Activated T-helper 2 cell treated with anti-CD3 and anti-CD28 coated beads, Interferon-gamma antibody, Interleukin-2, Interleukin-4, amounts not matched to agents 10 μg/mL and 5 μg/mL and 100 μg/mL, durations not matched to agents 14 hours and 24 hours and 36 hours (primary cell): ENCODE data around the gene TNFRSF18. TPM values are rescaled to one million over a fixed set of nuclear protein-coding genes. Genes with fewer than 3 reads are reported as not detected.
A peak's percentile ranks its signal among the peaks of the same experiment; 100 is the strongest.

Experiments
- DNase-seq: peaks from one replicate; pipeline ENCODE4 v3.0.0; 2021; ENCODE audit warnings: low spot score
- H3K27ac Mint-ChIP-seq: one replicate; pipeline ENCODE4 v1.8.0; 2021; ENCODE audit warnings: mixed read lengths
- H3K27me3 Mint-ChIP-seq: one replicate; pipeline ENCODE4 v1.8.0; 2021; ENCODE audit warnings: low read depth, mixed read lengths
- H3K36me3 Mint-ChIP-seq: one replicate; pipeline ENCODE4 v1.8.0; 2021; ENCODE audit warnings: low read depth, mixed read lengths
- H3K4me1 Mint-ChIP-seq: one replicate; pipeline ENCODE4 v1.8.0; 2021; ENCODE audit warnings: low read depth, mixed read lengths
- H3K4me3 Mint-ChIP-seq: one replicate; pipeline ENCODE4 v1.8.0; 2021; ENCODE audit warnings: low read depth, mild to moderate bottlenecking, moderate library complexity, mixed read lengths
- H3K9me3 Mint-ChIP-seq: one replicate; pipeline ENCODE4 v1.8.0; 2021; ENCODE audit warnings: mixed read lengths
- intact Hi-C: fragments of 100-400 bp; cut with micrococcal nuclease; formaldehyde crosslinking; loops from one replicate; pipeline ENCODE4 v1.15.1; 2023
- total RNA-seq: library from RNA; stranded (reverse); gene quantifications from 2 replicates; pipeline ENCODE4 v1.2.3, GENCODE V29; 2022

TNFRSF18 gene
- total RNA-seq, 1 donor from 2014 or later = 219 TPM

- H3K27me3 Mint-ChIP-seq = no peaks in the 10 kb centered on the region
- H3K4me3 Mint-ChIP-seq = no peak overlapping the region
- intact Hi-C loops = no loop called here
- H3K27ac Mint-ChIP-seq = no peak overlapping the region
- peaks cover 19% of the 10 kb centered on the region for H3K36me3 Mint-ChIP-seq
- no peak for DNase-seq
- H3K9me3 Mint-ChIP-seq = no peaks in the 10 kb centered on the region
- peaks cover 9% of the 10 kb centered on the region for H3K4me1 Mint-ChIP-seq
Observed at GRCh38 chr1:1237874-1238701, 31.7 kb upstream of the TNFRSF18 start.

- Mint-ChIP-seq H3K27me3 (no peaks in the 10 kb centered on the region), H3K9me3 (no peaks in the 10 kb centered on the region), H3K4me1 (peaks cover 9% of the 10 kb centered on the region), H3K36me3 (peaks cover 19% of the 10 kb centered on the region), H3K27ac (no peak overlapping the region), H3K4me3 (no peak overlapping the region)
- DNase-seq = no peak
- intact Hi-C loops = no loop called here
Observed at GRCh38 chr1:1236945-1237873, 30.8 kb upstream of the TNFRSF18 start.

GRCh38 chr1:1236176-1236763 is 29.9 kb upstream of the TNFRSF18 start:
- Mint-ChIP-seq H3K27ac (no peak overlapping the region), H3K4me1 (peaks cover 9% of the 10 kb centered on the region), H3K9me3 (no peaks in the 10 kb centered on the region), H3K27me3 (no peaks in the 10 kb centered on the region), H3K36me3 (peaks cover 19% of the 10 kb centered on the region), H3K4me3 (no peak overlapping the region)
- intact Hi-C loops = no loop called here
- DNase-seq = no peak

DNA sequence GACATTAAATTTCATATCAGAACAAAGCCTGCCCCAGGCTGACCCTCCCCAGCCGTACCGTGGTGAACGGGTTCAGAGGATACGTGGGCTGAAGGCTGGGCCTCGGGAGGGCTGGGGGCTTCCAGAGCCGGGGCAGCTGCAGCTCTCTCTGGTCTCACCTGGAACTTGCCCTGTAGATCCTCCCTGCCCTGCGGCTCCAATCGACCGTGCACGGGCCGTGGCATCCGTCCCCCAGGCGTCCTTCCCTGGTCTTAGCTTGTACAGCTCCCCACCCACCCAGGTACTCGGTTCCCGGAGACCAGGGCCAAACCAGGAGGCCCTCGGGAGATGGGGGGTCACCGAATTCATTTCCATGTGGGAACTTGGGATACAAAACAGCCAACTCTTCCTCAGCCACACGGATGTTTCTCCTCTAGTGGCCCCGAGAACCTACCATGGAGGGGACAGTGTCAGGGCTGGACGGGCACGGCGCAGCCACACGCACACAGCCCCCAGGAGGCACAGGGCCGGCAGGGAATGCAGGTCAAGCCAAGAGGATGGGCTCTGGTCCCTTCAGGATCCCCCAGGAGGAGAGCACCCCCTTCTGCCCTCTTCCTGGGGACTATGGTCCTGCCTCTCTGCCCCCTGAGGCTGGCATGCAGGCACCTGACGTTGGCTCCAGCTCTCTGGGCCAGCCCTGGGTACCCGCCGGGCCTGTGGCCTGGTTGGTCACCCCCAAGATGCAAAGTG is 28.8 kb upstream of the TNFRSF18 start:
- Mint-ChIP-seq H3K27ac (no peak overlapping the region), H3K4me3 (no peak overlapping the region), H3K36me3 (peaks cover 28% of the 10 kb centered on the region), H3K4me1 (peaks cover 14% of the 10 kb centered on the region), H3K9me3 (no peaks in the 10 kb centered on the region), H3K27me3 (no peaks in the 10 kb centered on the region)
- intact Hi-C loops = no loop called here
- no peak for DNase-seq

GRCh38 chr1:1234180-1234808 is 27.9 kb upstream of the TNFRSF18 start:
- H3K36me3 Mint-ChIP-seq = peaks cover 37% of the 10 kb centered on the region
- H3K27me3 Mint-ChIP-seq = no peaks in the 10 kb centered on the region
- H3K27ac Mint-ChIP-seq = peak overlapping the region; percentile 49
- H3K9me3 Mint-ChIP-seq = no peaks in the 10 kb centered on the region
- H3K4me1 Mint-ChIP-seq = peaks cover 23% of the 10 kb centered on the region
- DNase-seq = no peak
- H3K4me3 Mint-ChIP-seq = peak overlapping the region; percentile 78
- intact Hi-C loops = loop anchor here (5.0 kb wide), 1 partner anchor 38 kb away; the partner anchor contains the start of gene UBE2J2

GRCh38 chr1:1233567-1233892 is 27.1 kb upstream of the TNFRSF18 start:
- Mint-ChIP-seq H3K36me3 (peaks cover 44% of the 10 kb centered on the region), H3K4me1 (peaks cover 23% of the 10 kb centered on the region), H3K27ac (peak overlapping the region; percentile 79), H3K4me3 (peak overlapping the region; percentile 78), H3K9me3 (no peaks in the 10 kb centered on the region), H3K27me3 (no peaks in the 10 kb centered on the region)
- DNase-seq = no peak
- intact Hi-C loops = loop anchor here (5.0 kb wide), 1 partner anchor 39 kb away; the partner anchor contains the start of gene UBE2J2

DNA sequence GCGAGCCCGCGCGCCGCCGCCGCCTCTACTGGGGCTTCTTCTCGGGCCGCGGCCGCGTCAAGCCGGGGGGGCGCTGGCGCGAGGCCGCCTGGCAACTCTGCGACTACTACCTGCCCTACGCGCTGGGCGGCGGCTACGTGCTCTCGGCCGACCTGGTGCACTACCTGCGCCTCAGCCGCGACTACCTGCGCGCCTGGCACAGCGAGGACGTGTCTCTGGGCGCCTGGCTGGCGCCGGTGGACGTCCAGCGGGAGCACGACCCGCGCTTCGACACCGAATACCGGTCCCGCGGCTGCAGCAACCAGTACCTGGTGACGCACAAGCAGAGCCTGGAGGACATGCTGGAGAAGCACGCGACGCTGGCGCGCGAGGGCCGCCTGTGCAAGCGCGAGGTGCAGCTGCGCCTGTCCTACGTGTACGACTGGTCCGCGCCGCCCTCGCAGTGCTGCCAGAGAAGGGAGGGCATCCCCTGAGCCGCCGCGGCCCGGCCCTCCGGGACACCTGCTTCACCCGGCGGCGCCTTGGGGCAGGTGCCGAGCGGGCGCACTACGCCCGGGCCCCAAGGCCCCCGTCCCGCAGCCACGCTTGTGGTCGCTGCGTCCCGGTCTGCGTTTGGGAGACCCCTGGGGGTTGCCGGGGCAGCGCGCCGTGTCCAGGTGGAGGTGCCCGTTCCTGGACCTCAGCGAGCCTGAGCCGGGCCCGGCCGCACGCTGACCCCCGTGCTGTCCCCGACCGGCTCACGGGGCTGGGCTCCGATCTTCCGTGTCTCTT is 26.6 kb upstream of the TNFRSF18 start:
- intact Hi-C loops = loop anchor here (5.0 kb wide), 1 partner anchor 39 kb away; the partner anchor contains the start of gene UBE2J2
- H3K4me3 Mint-ChIP-seq = peak overlapping the region; percentile 78
- H3K36me3 Mint-ChIP-seq = peaks cover 46% of the 10 kb centered on the region
- DNase-seq = no peak
- peaks cover 23% of the 10 kb centered on the region for H3K4me1 Mint-ChIP-seq
- peak overlapping the region; percentile 79 for H3K27ac Mint-ChIP-seq
- H3K27me3 Mint-ChIP-seq = no peaks in the 10 kb centered on the region
- H3K9me3 Mint-ChIP-seq = no peaks in the 10 kb centered on the region

DNA sequence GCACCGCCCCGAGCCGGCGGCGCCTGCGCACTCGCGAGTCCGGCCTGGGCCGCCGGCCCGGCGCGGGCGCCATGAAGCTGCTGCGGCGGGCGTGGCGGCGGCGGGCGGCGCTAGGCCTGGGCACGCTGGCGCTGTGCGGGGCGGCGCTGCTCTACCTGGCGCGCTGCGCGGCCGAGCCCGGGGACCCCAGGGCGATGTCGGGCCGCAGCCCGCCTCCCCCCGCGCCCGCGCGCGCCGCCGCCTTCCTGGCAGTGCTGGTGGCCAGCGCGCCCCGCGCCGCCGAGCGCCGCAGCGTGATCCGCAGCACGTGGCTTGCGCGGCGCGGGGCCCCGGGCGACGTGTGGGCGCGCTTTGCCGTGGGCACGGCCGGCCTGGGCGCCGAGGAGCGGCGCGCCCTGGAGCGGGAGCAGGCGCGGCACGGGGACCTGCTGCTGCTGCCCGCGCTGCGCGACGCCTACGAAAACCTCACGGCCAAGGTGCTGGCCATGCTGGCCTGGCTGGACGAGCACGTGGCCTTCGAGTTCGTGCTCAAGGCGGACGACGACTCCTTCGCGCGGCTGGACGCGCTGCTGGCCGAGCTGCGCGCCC is 25.9 kb upstream of the TNFRSF18 start, which contains the start of gene B3GALT6:
Gene B3GALT6, plus strand, starts transcription at position 30 of the 588 bp plus-strand sequence. Its CDS starts 42 bp downstream, at position 72.
- no peak for DNase-seq
- Mint-ChIP-seq H3K4me3 (peak within 1 kb of the TSS; percentile 92), H3K9me3 (no peaks in the 10 kb centered on the region), H3K36me3 (peaks cover 49% of the 10 kb centered on the region), H3K27ac (peak within 1 kb of the TSS; percentile 81), H3K4me1 (peaks cover 23% of the 10 kb centered on the region), H3K27me3 (no peaks in the 10 kb centered on the region)
- intact Hi-C loops = loop anchor here (5.0 kb wide), 1 partner anchor 40 kb away; the partner anchor contains the start of gene UBE2J2

DNA sequence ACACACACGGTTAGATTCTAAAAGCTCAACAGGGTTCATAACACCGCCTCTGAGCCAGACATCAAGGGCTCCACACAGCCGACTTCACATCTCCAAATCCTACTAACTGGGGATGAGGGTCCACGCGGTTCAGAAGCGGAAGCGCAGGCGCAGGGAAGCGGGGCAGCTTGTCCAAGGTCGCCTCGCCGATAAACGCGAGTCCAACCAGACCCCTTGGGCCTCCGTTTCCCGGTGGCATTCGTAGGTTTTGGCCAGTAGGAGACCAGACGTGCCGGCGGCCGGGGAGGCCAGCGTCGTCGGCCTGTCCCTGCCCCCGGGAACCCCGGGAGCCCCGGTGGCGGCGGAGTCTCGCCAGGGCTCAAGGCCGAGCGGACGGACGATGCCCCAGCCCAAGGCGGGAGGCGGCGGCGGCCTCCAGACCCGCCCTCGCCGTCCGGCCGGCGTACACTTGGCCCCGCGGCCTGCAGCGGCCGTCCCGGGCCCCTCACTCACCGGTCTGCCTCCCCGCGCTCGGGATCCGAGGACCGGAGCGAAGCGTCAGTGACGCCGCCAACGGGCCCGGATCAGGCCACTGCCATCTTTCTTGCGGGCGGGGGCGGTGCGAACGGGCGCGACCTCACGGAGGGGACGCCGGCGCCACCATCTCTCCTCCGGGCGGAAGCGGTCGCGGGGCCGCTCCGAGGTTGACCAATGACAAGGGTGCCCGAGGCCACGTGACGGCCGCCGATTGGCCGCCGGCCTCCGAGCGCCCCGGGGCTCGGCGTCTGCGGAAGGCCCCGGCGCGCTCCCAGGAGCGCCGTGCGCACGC is 25.2 kb upstream of the TNFRSF18 start, which contains the start of gene SDF4:
Gene SDF4, minus strand, starts transcription at position 602 of the 808 bp plus-strand sequence. CDS start 3,229 bp downstream, outside the sequence.
- H3K27me3 Mint-ChIP-seq = no peaks in the 10 kb centered on the region
- peak within 1 kb of the TSS; percentile 92 for H3K4me3 Mint-ChIP-seq
- intact Hi-C loops = loop anchor here (2.0 to 5.0 kb wide), 2 partner anchors 17 to 41 kb away; partner anchors contain the start of genes TNFRSF4 and UBE2J2
- H3K9me3 Mint-ChIP-seq = no peaks in the 10 kb centered on the region
- H3K27ac Mint-ChIP-seq = peak within 1 kb of the TSS; percentile 81
- peaks cover 49% of the 10 kb centered on the region for H3K36me3 Mint-ChIP-seq
- DNase-seq = peak; percentile 97
- H3K4me1 Mint-ChIP-seq = peaks cover 23% of the 10 kb centered on the region
